ENCODE measurements around the gene MDFI. TPM values are rescaled to one million over a fixed set of nuclear protein-coding genes. Genes with fewer than 3 reads are reported as not detected.

MDFI gene
- total RNA-seq, 2 experiments from 2014 or later = not detected

GRCh38 chr6:41692080-41692675 is 53.9 kb downstream of the MDFI start:
- H3K4me3 Mint-ChIP-seq = no peak overlapping the region
- ATAC-seq (ENCODE audit: poor library complexity) (no peak), DNase-seq (no peak)
- H3K27ac Mint-ChIP-seq = no peak overlapping the region
- peaks cover 9% of the 10 kb centered on the region for H3K36me3 Mint-ChIP-seq (ENCODE audit: low read depth)
- POLR2A ChIA-PET = interaction anchor here (0.6 kb wide), 1 partner anchor 136 kb away, joined by 3 read pairs; no protein-coding TSS in a partner anchor
- TF ChIP-seq, protein P1, sequence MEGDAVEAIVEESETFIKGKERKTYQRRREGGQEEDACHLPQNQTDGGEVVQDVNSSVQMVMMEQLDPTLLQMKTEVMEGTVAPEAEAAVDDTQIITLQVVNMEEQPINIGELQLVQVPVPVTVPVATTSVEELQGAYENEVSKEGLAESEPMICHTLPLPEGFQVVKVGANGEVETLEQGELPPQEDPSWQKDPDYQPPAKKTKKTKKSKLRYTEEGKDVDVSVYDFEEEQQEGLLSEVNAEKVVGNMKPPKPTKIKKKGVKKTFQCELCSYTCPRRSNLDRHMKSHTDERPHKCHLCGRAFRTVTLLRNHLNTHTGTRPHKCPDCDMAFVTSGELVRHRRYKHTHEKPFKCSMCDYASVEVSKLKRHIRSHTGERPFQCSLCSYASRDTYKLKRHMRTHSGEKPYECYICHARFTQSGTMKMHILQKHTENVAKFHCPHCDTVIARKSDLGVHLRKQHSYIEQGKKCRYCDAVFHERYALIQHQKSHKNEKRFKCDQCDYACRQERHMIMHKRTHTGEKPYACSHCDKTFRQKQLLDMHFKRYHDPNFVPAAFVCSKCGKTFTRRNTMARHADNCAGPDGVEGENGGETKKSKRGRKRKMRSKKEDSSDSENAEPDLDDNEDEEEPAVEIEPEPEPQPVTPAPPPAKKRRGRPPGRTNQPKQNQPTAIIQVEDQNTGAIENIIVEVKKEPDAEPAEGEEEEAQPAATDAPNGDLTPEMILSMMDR (IDR thresholded peaks at IDR 0.05) = no peak
- no peaks in the 10 kb centered on the region for H3K4me1 Mint-ChIP-seq (ENCODE audit: low read depth)
- intact Hi-C loops (cut with DNase I, micrococcal nuclease) = no loop called here
- Histone ChIP-seq H3K36me3 (ENCODE audit: insufficient read depth, low read length) (peaks cover 24% of the 10 kb centered on the region), H3K4me1 (ENCODE audit: insufficient read depth, low read length) (no peaks in the 10 kb centered on the region), H3K9me3 (ENCODE audit: control insufficient read depth in 1 of 2, insufficient read depth in 1 of 2, low read length in 2 of 2) (no peaks in the 10 kb centered on the region), H3K4me3 (ENCODE audit: low read length) (no peak overlapping the region), H3K27ac (ENCODE audit: low read depth in 1 of 2, low read length in 2 of 2) (no peak overlapping the region), H3K27me3 (ENCODE audit: control insufficient read depth in 1 of 2, insufficient read depth in 2 of 2, low read length in 2 of 2) (no peaks in the 10 kb centered on the region)
- H3K27me3 Mint-ChIP-seq = no peaks in the 10 kb centered on the region
- CTCF ChIA-PET = interaction anchor here (1.6 kb wide), 1 partner anchor 9 kb away, joined by 6 read pairs; no protein-coding TSS in a partner anchor
- H3K9me3 Mint-ChIP-seq = no peaks in the 10 kb centered on the region

GRCh38 chr6:41692730-41693129 is 54.5 kb downstream of the MDFI start:
- Mint-ChIP-seq H3K4me3 (no peak overlapping the region), H3K4me1 (ENCODE audit: low read depth) (no peaks in the 10 kb centered on the region), H3K9me3 (no peaks in the 10 kb centered on the region), H3K27ac (no peak overlapping the region), H3K27me3 (no peaks in the 10 kb centered on the region), H3K36me3 (ENCODE audit: low read depth) (peaks cover 4% of the 10 kb centered on the region)
- Histone ChIP-seq H3K4me3 (ENCODE audit: low read length) (no peak overlapping the region), H3K9me3 (ENCODE audit: control insufficient read depth in 1 of 2, insufficient read depth in 1 of 2, low read length in 2 of 2) (no peaks in the 10 kb centered on the region), H3K27ac (ENCODE audit: low read depth in 1 of 2, low read length in 2 of 2) (no peak overlapping the region), H3K4me1 (ENCODE audit: insufficient read depth, low read length) (no peaks in the 10 kb centered on the region), H3K36me3 (ENCODE audit: insufficient read depth, low read length) (peaks cover 20% of the 10 kb centered on the region), H3K27me3 (ENCODE audit: control insufficient read depth in 1 of 2, insufficient read depth in 2 of 2, low read length in 2 of 2) (no peaks in the 10 kb centered on the region)
- ATAC-seq (ENCODE audit: poor library complexity) (no peak), DNase-seq (no peak)
- CTCF ChIA-PET = interaction anchor here (1.6 kb wide), 1 partner anchor 9 kb away, joined by 6 read pairs; no protein-coding TSS in a partner anchor
- intact Hi-C loops (cut with DNase I, micrococcal nuclease) = no loop called here
- POLR2A ChIA-PET = interaction anchor here (0.6 kb wide), 1 partner anchor 135 kb away, joined by 3 read pairs; no protein-coding TSS in a partner anchor
- TF ChIP-seq, protein P1 (IDR thresholded peaks at IDR 0.05) = no peak

DNA sequence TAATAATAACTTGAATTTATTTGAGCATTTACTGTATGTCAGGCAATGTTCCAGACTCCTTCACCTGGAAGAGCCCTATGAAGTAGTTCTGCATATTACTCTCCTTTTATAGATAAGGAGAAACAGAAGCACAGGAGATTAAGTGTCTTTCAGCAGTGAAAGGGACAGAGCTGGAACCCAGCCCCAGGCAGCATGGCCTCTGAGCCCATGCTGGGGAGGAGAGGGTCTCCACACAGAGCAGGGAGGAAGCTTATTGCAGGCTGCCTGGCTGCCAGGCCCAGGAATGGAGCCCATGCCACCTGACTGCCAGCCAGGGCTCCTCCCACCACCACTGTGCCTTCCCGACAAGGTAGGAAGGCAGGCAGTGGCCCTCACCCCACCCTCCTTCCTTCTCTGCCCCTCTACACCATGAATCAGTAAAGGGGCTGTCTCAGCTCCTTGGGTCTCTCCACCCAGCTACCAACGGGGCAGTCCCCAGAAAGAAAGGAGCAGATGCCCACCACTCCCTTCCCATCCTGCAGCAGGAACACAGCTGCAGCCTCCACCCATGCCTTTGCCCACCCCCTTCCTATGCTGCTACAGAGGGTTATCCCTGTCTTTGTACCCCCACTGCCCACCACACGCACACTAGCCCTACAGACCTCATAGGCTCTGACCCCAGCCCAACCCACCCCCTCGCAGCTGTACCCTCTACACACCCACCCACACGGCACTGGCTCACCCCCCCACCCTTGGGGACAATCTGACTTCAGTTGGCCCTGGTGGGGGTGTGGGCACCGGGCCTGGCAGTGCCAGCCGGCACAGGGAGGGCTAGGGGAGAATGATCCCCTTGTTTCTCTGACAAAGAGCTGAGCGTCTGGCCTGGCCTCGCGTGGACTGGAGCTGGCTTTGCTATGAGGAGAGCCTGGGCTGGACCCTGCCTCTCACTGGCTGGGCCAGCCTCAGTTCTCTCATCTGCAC is 55.3 kb downstream of the MDFI start:
- no peak for DNase-seq
- TF ChIP-seq, protein P1 (IDR thresholded peaks at IDR 0.05) = no peak

More for the DNA sequence above, 55.3 kb downstream of the MDFI start:
- Histone ChIP-seq H3K27ac (ENCODE audit: low read depth in 1 of 2, low read length in 2 of 2) (no peak overlapping the region), H3K4me1 (ENCODE audit: insufficient read depth, low read length) (no peaks in the 10 kb centered on the region), H3K36me3 (ENCODE audit: insufficient read depth, low read length) (peaks cover 16% of the 10 kb centered on the region), H3K27me3 (ENCODE audit: control insufficient read depth in 1 of 2, insufficient read depth in 2 of 2, low read length in 2 of 2) (no peaks in the 10 kb centered on the region), H3K4me3 (ENCODE audit: low read length) (no peak overlapping the region), H3K9me3 (ENCODE audit: control insufficient read depth in 1 of 2, insufficient read depth in 1 of 2, low read length in 2 of 2) (no peaks in the 10 kb centered on the region)
- H3K4me1 Mint-ChIP-seq (ENCODE audit: low read depth) = no peaks in the 10 kb centered on the region
- ChIA-PET CTCF (no interaction called here), POLR2A (no interaction called here)
- H3K36me3 Mint-ChIP-seq (ENCODE audit: low read depth) = no peaks in the 10 kb centered on the region
- no peak overlapping the region for H3K27ac Mint-ChIP-seq
- H3K9me3 Mint-ChIP-seq = no peaks in the 10 kb centered on the region
- no peak overlapping the region for H3K4me3 Mint-ChIP-seq
- intact Hi-C loops (cut with DNase I, micrococcal nuclease) = no loop called here
- ATAC-seq (ENCODE audit: poor library complexity) = no peak
- H3K27me3 Mint-ChIP-seq = no peaks in the 10 kb centered on the region

Data from CD4-positive, alpha-beta T cell (primary cell).